ENCODE measurements around the gene BTBD17.
A peak's percentile ranks its signal among the peaks of the same experiment; 100 is the strongest.

BTBD17 gene

DNA sequence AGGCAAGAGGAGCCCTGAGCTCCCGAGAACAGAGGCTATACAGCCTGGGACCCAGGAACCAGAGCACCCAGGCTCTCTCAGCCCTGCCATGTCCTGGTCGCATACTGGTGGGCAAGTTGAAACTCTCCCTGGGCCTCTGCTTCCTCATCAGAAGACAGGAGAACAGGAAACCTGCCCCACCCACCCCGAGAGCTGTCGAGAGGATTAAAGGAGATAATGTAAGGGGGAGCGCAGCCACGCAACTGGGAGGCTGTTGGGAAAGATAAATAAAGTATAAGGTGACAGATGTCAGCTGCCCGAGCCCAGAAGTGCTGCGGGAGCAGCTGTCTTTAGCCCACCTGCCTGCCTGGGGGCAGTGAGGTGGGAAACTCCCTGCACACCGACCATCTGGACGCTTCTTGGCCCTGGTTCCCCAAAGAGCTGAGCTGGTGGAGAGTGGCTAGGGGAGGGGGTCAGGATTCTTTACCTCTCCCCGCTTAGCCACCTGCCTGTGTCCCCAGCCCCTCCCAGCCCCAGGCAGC, 28.8 kb downstream of the BTBD17 start:
- DNase-seq: peak; percentile 87

DNA sequence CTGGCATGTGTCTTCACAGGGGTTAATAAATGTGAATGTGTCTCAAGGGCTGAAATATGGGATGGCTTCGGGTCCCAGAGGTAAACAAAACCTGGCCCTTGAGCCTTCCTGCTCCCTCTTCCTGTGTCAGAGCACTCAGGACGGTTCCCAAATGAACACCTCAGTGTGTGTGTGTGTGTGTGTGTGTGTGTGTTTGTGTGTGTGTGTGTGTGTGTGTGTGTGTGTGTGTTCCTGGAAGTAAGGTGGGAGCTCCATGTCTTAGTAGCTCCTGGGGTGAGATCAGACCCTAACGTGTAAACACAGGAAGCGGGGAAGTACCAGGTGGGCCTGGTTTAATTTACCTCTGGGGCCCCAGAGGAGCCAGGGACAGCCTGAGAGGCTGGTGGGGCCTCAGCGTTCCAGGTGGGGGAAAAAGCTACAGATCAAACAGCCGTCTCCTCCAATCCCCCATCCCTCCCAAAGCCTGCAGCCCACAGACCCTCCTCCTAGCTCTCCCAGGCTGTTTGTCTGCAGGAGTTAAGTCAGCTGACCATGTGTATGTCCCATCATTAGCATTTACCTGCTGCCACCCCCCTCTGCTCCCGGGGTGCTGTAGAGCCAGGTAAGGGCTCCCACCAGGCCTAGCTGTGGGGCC, 29.5 kb downstream of the BTBD17 start:
- DNase-seq: peak; percentile 60

DNA sequence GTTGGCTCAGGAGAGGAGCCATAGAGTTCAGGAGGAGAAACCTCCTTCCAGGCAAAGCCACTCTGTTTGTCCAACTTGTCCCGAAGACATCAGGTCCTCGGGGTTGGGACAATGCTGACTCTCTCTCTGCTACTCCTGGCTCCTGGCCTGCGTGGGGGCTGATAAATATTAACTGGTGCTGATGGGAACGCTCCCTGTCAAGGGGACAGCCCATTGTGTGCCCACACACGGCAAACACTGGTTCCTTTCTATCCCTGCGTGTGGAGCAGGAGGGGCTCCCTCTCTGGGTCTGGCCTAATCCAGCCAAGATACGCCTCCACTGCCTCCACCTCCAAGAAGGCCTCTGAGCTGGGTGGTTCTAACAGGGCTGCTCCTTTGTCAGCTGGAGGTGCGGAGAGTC, 31.2 kb downstream of the BTBD17 start:
- no peak for DNase-seq

- DNase-seq: no peak
Observed at GRCh38 chr17:74329378-74329777, 32.3 kb downstream of the BTBD17 start.

- no peak for DNase-seq
Observed at GRCh38 chr17:74328487-74328886, 33.2 kb downstream of the BTBD17 start.

DNA sequence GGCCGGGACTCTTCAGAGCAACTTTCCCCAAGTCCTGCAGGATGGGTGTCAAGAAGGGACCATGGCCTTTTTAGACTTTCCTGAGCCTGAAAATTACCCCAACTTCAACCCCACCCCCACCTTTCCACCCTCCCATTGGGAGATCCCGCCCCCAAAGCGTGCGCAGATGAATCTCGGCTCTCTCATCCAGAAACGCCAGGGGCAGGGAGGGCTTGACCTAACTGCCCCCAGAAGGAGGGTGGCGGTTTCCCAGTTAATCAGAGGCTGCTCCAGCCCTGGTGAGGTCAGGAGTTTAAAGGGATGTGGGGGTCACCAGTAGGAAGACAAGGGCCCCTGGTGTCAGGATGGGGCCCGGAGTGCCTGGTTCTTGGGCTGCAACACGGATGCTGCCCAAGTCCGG, 35.2 kb downstream of the BTBD17 start:
- DNase-seq: no peak

GRCh38 chr17:74325743-74326379, 35.8 kb downstream of the BTBD17 start, which contains the start of gene KIF19:
KIF19 (plus strand) TSS chr17:74326226; CDS start chr17:74326350, 124 bp downstream.
- DNase-seq: no peak

- no peak for DNase-seq
Observed at GRCh38 chr17:74325376-74325742, 36.3 kb downstream of the BTBD17 start.

DNA sequence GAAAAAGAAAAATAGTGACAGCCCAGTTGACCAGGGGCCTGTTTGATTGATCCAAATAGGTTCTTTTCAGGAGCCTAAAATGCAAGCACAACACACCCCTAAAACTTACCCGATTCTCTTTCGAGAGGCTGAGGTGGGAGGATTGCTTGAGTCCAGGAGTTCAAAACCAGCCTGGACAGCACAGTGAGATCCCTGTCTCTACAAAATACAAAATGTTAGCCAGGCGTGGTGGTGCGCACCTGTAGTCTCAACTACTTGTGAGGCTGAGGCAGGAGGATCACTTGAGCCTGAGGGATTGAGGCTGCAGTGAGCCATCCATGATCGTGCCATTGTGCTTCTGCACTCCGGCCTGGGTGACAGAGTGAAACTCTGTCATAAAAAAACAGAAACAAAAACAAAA, 37.1 kb downstream of the BTBD17 start:
- DNase-seq: no peak

DNA sequence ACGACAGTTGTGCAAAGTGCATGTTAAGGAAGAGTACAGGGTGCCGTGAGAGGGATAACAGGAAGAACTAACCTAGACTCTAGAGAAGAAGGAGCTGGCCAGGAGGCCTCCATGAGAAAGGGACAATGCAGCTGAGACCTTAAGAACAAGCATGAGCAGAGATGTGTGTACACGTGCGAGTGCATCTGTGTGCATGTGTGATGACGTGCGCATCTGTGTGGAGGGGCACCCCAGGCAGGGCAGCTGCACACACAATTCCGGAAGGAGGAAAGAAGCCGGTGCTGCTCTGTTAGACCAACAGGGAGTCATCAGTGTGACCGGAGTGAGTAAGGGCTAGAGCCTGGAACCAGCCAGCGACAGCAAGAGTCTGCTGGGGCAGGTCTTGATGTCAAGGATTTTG, 43.3 kb downstream of the BTBD17 start:
- DNase-seq: no peak

DNA sequence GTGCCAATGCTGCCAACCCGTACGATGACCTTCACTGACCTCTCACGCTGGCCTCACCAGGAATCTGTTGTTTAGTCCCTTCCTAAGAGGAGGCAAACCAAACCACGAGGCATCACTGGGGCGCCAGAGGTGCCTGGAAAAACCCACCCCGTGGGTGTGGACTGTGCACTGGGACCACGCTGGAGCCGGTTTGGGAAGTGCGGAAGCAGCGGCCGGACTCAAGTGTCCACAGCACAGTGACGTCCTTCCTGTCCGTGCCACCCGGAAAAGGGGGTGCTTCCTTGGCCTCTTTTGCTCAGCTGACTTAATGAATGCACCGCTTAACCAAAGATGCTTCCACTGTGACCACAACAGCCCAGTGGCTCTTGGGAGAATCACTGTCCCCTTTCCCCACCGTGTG, 44.6 kb downstream of the BTBD17 start:
- DNase-seq: no peak

DNA sequence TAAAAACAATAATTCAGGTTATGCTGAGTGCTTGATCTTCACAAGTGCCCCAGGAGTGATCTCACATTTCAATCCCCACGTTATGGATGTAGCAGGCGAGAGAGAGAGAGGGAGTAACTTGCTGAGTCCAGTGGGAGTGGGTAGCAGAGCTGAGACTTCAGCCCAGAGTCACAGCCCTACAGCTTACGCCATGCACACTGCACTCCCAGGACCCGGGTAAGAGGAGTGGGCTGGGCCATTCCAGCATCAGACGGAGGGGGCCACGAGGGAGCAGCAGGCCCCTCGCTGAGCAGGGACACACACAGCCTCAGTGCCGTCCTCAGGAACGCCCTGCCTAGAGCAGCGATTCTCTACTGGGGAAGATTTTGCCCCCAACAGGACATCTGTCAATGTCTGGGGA, 45.4 kb downstream of the BTBD17 start:
- no peak for DNase-seq

DNA sequence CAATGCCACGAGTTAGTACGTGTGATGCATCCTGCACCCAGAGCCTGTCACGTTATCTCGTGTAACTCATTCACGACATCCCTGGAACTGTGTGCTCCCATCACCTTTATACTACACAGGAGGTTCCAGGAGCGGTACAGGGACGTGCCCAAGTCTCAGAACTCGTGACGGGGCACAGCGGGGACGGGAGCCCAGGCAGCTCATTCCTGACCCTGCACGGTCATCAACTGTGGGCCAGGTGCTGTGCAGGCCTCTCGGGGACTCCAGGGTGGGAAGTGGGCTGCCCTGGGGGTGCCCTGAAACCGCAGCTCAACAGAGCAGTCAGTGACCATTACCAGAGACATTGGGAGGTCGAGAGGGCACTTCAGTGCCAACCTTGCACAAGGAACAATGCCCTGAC, 46.8 kb downstream of the BTBD17 start:
- DNase-seq: no peak

- no peak for DNase-seq
Observed at GRCh38 chr17:74309902-74310301, 51.8 kb downstream of the BTBD17 start.

DNA sequence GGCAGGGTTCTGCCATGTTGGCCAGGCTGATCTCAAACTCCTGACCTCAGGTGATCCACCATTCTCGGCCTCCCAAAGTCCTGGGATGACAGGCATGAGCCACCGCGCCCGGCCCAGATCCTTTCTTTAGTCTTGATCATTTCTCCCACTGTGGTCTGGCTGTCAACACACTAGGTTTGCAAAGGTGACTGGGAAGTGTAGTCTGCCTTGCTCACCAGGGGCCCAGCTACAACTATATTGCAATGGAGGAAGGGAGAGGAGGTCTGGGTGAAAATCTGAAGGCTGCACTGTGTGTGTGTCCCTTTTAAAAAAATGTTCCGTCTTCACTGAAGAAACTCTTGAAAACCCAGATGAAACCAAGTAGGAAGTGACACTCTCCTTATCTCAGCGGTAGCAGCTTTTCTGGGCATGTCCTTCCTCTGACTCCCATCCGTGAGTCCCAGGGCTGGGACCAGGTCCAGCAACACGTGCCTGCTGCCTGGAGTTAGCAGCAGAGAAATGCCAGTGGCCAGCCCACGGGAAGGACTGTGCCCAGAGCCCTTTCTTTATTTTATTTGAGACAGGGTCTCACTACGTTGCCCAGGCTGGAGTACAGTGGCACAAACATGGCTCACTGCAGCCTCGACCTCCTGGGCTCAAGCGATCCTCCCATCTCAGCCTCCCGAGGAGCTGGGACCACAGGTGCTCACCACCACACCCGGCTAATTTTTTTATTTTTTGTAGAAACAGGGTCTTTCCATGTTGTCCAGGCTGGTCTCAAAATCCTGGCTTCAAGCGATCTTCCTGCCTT, 53.5 kb downstream of the BTBD17 start:
- DNase-seq: no peak
